Measurements from ENCODE around the gene SLC4A8. TPM values are rescaled to one million over a fixed set of nuclear protein-coding genes. Genes with fewer than 3 reads are reported as not detected.
A peak's percentile ranks its signal among the peaks of the same experiment; 100 is the strongest.
"Not testable (repeated sequence)": the region's sequence is repeated elsewhere in the genome, so short reads cannot be mapped to it uniquely, and the experiment has no call there.

The SLC4A8 gene
- total RNA-seq, 1 donor from 2014 or later: 18.5 TPM

- Mint-ChIP-seq H3K9me3 (no peaks in the 10 kb centered on the region), H3K27me3 (no peaks in the 10 kb centered on the region), H3K4me3 (no peak overlapping the region), H3K4me1 (ENCODE audit: unreplicated experiment) (peaks cover 3% of the 10 kb centered on the region), H3K36me3 (no peaks in the 10 kb centered on the region), H3K27ac (no peak overlapping the region)
- TF ChIP-seq, protein P1, sequence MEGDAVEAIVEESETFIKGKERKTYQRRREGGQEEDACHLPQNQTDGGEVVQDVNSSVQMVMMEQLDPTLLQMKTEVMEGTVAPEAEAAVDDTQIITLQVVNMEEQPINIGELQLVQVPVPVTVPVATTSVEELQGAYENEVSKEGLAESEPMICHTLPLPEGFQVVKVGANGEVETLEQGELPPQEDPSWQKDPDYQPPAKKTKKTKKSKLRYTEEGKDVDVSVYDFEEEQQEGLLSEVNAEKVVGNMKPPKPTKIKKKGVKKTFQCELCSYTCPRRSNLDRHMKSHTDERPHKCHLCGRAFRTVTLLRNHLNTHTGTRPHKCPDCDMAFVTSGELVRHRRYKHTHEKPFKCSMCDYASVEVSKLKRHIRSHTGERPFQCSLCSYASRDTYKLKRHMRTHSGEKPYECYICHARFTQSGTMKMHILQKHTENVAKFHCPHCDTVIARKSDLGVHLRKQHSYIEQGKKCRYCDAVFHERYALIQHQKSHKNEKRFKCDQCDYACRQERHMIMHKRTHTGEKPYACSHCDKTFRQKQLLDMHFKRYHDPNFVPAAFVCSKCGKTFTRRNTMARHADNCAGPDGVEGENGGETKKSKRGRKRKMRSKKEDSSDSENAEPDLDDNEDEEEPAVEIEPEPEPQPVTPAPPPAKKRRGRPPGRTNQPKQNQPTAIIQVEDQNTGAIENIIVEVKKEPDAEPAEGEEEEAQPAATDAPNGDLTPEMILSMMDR (conservative IDR thresholded peaks at IDR 0.05): no peak
- no peak for DNase-seq (ENCODE audit: extremely low spot score, unreplicated experiment)
Measured at GRCh38 chr12:51450333-51450732, 25.7 kb downstream of the SLC4A8 start.

DNA sequence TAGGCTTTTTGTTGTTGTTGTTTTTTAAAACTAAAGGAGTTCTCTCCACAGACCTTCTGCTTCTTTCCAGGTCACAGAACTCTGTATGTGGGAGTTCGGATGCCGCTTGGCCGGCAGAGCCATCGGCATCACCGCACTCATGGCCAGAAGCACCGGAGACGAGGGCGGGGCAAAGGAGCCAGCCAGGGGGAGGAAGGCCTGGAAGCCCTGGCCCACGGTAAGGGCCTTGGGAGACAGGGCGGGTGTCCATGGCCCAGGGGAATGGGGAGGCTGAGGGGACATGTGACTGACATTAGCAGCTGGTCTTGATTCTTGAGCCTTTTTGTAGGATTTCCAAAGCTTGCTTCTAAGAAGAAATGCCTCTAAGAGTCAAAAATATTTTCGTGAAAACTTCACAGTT lies 26.2 kb downstream of the SLC4A8 start:
- Mint-ChIP-seq H3K4me3 (no peak overlapping the region), H3K27me3 (peaks cover under 1% of the 10 kb centered on the region), H3K4me1 (ENCODE audit: unreplicated experiment) (peaks cover 8% of the 10 kb centered on the region), H3K27ac (no peak overlapping the region), H3K9me3 (no peaks in the 10 kb centered on the region), H3K36me3 (peaks cover 1% of the 10 kb centered on the region)
- DNase-seq (ENCODE audit: extremely low spot score, unreplicated experiment): no peak
- TF ChIP-seq, protein P1 (conservative IDR thresholded peaks at IDR 0.05): no peak

GRCh38 chr12:51454016-51454415 lies 29.4 kb downstream of the SLC4A8 start:
- H3K36me3 Mint-ChIP-seq; H3K27ac Mint-ChIP-seq; DNase-seq (ENCODE audit: extremely low spot score, unreplicated experiment); H3K4me1 Mint-ChIP-seq (ENCODE audit: unreplicated experiment); H3K4me3 Mint-ChIP-seq; H3K27me3 Mint-ChIP-seq; H3K9me3 Mint-ChIP-seq: not testable (repeated sequence)

DNA sequence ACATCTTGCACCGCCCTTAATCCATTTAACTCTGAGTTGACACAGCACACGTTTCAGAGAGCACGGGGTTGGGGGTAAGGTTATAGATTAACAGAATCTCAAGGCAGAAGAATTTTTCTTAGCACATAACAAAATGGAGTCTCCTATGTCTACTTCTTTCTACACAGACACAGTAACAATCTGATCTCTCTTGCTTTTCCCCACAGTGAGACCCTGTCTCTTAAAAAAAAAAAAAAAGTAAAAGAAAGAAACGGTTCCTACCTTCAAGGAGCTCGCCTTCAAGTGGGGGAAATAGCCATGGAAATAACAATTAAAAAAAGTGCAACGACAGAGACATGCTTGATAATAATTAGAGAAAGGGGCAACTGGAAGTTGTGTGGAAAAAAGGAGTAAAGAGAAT lies 30.4 kb downstream of the SLC4A8 start:
- H3K4me1 Mint-ChIP-seq (ENCODE audit: unreplicated experiment); H3K27me3 Mint-ChIP-seq; H3K9me3 Mint-ChIP-seq; DNase-seq (ENCODE audit: extremely low spot score, unreplicated experiment); H3K36me3 Mint-ChIP-seq; H3K4me3 Mint-ChIP-seq: not testable (repeated sequence)
- peak overlapping the region; percentile 29 for H3K27ac Mint-ChIP-seq

DNA sequence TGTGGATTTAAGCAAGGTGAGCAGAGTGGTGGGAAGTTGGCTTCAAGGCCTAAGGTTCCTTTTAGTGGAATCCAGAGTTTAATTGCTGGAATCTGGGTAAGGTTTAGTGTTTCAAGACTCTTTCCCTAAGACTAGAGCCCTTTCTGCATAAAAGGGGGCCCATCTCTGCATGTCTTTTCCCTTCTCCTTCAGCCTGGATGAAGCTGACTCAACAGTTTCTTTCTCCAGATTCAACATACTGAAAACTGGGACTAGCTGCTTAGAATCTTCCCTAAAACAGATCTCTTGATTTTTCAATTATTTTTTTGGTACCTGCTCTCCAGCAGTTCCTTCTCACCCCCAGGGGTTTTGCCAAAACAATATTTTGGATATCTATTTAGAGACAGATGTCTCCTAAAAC lies 34.0 kb downstream of the SLC4A8 start:
- Mint-ChIP-seq H3K4me3 (no peak overlapping the region), H3K4me1 (ENCODE audit: unreplicated experiment) (peaks cover 9% of the 10 kb centered on the region)

GRCh38 chr12:51460519-51460918 lies 35.9 kb downstream of the SLC4A8 start:
- Mint-ChIP-seq H3K27ac (no peak overlapping the region), H3K4me3 (no peak overlapping the region), H3K27me3 (peaks cover 3% of the 10 kb centered on the region), H3K36me3 (peaks cover 16% of the 10 kb centered on the region), H3K9me3 (no peaks in the 10 kb centered on the region), H3K4me1 (ENCODE audit: unreplicated experiment) (peaks cover 3% of the 10 kb centered on the region)
- DNase-seq (ENCODE audit: extremely low spot score, unreplicated experiment): no peak
- TF ChIP-seq, protein P1 (conservative IDR thresholded peaks at IDR 0.05): no peak

More for the DNA sequence above, 34.0 kb downstream of the SLC4A8 start:
- H3K27me3 Mint-ChIP-seq: peaks cover 3% of the 10 kb centered on the region
- TF ChIP-seq, protein P1 (conservative IDR thresholded peaks at IDR 0.05): no peak
- H3K36me3 Mint-ChIP-seq: peaks cover 16% of the 10 kb centered on the region
- H3K9me3 Mint-ChIP-seq: no peaks in the 10 kb centered on the region
- no peak overlapping the region for H3K27ac Mint-ChIP-seq
- DNase-seq (ENCODE audit: extremely low spot score, unreplicated experiment): no peak

DNA sequence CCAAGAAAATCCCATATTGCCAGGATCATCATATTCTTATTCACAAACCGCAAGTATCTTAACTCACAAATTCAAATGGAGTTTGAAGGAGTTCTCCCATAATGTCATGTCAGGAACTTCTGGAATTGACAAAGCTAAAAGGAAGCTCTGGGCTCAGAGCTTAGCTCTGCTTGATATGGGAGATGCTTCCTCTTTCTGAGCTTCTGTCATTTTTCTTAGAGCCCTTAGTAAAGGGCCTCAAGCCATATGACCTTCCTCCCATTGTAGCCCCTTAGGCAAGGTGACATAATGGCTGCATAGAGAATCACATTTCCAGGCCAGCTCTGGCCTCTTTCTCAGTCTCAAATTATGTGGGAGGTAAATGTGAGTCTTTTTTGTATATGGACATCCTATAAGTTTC lies 40.9 kb downstream of the SLC4A8 start:
- H3K4me3 Mint-ChIP-seq: no peak overlapping the region
- H3K27me3 Mint-ChIP-seq: no peaks in the 10 kb centered on the region
- no peak overlapping the region for H3K27ac Mint-ChIP-seq
- no peak for DNase-seq (ENCODE audit: extremely low spot score, unreplicated experiment)
- TF ChIP-seq, protein P1 (conservative IDR thresholded peaks at IDR 0.05): no peak
- no peaks in the 10 kb centered on the region for H3K9me3 Mint-ChIP-seq
- peaks cover 15% of the 10 kb centered on the region for H3K36me3 Mint-ChIP-seq
- no peaks in the 10 kb centered on the region for H3K4me1 Mint-ChIP-seq (ENCODE audit: unreplicated experiment)

Data from type B pancreatic cell (in vitro differentiated cells).